ENCODE measurements around the gene METTL8. TPM values are rescaled to one million over a fixed set of nuclear protein-coding genes. Genes with fewer than 3 reads are reported as not detected.

METTL8 gene
- total and polyA plus RNA-seq, 8 donors = 2.2 to 9.0 (median 5.8) TPM

- intact Hi-C loops (cut with DNase I) = no loop called here
- no peaks in the 10 kb centered on the region for H3K27me3 ChIP-seq
- no peak for ATAC-seq
- FAIRE-seq = no peak
- H3K9me3 ChIP-seq = no peaks in the 10 kb centered on the region
- H3K36me3 ChIP-seq = no peaks in the 10 kb centered on the region
- DNase-seq = no peak
- peak overlapping the region in 2 of 4 donors; percentile 22 to 39 for H3K27ac ChIP-seq
- WGBS, 2 donors = 45 to 65% methylated on average over 1 of the region's 1 CpG
- peaks cover 0 to 12% (median 4%) of the 10 kb centered on the region in 3 donors for H3K4me1 ChIP-seq
- no peak for TF ChIP-seq CTCF (IDR thresholded peaks at IDR 0.05)
- H3K4me3 ChIP-seq = no peak overlapping the region
These were observed 162.4 kb downstream of the METTL8 start for GRCh38 chr2:171271386-171271785.

GRCh38 chr2:171267855-171268629 is 165.7 kb downstream of the METTL8 start:
- no peak for ATAC-seq
- DNase-seq = no peak
- TF ChIP-seq CTCF (IDR thresholded peaks at IDR 0.05) = no peak
- intact Hi-C loops (cut with DNase I) = no loop called here
- Histone ChIP-seq H3K27me3 (no peaks in the 10 kb centered on the region), H3K27ac (no peak overlapping the region), H3K9me3 (no peaks in the 10 kb centered on the region), H3K36me3 (no peaks in the 10 kb centered on the region), H3K4me1 (peaks cover 0 to 12% (median 4%) of the 10 kb centered on the region in 3 donors), H3K4me3 (no peak overlapping the region)
- WGBS, 2 donors = 69 to 72% methylated on average over 4 of the region's 4 CpGs
- no peak for FAIRE-seq

Other genes starting within 250 kb of the METTL8 start
- gene DCAF17, start 236 bp upstream of the METTL8 start, total RNA-seq = 10 to 100 TPM in 1 of 6 donors, 1 to 10 TPM in 5; 4.5 to 10.4 (median 6.9) TPM
- 1 to 10 TPM; 2.9 to 3.7 TPM for gene DCAF17, start 236 bp upstream of the METTL8 start, polyA plus RNA-seq
- 10 to 100 TPM in 3 of 6 donors, 1 to 10 TPM in 3; 4.4 to 29.3 (median 13.0) TPM for gene CYBRD1, start 88.5 kb upstream of the METTL8 start, total RNA-seq
- gene CYBRD1, start 88.5 kb upstream of the METTL8 start, polyA plus RNA-seq = 1 to 10 TPM; 7.2 to 8.2 TPM

All from pancreas (tissue), 10 donors.